ENCODE results near the gene BBIP1. TPM values are rescaled to one million over a fixed set of nuclear protein-coding genes. Genes with fewer than 3 reads are reported as not detected.

Gene BBIP1
- total and polyA plus RNA-seq, 2 donors (not counting 3 experiments of a cell fraction or from before 2014, with no cell fraction given): 9.9 to 32.8 TPM

- H3K9me3 ChIP-seq (replicated peaks; ENCODE audit: control insufficient read depth, insufficient read depth, low read length): no peaks in the 10 kb centered on the region
- intact Hi-C loops (cut with micrococcal nuclease): no loop called here
- no TSS peak for BruUV-seq (replicated peaks)
- H3K79me2 ChIP-seq (ENCODE audit: control insufficient read depth, insufficient read depth, low read length): no peaks in the 10 kb centered on the region
- no peak overlapping the region for H3K27ac ChIP-seq (ENCODE audit: insufficient read depth, low read depth, low read length)
- ChIA-PET POLR2A (no interaction called here), CTCF (interaction anchor here (1.1 to 4.6 kb wide), 5 partner anchors 9 to 152 kb away, joined by 5 to 113 read pairs (median 6); partner anchors contain the start of gene BBIP1)
- H3K4me1 ChIP-seq (ENCODE audit: control insufficient read depth, extremely low read depth, insufficient read depth, low read length): no peaks in the 10 kb centered on the region
- no peak overlapping the region for H3K4me3 ChIP-seq (replicated peaks in 1 of 3; ENCODE audit: insufficient read depth in 1 of 3, low read depth in 1 of 3, low read length in 3 of 3)
- H3K36me3 ChIP-seq (ENCODE audit: control insufficient read depth in 2 of 2, extremely low read depth in 1 of 2, insufficient read depth in 2 of 2, low read length in 2 of 2): peaks cover 7 to 10% of the 10 kb centered on the region in 2 experiments
- no peaks in the 10 kb centered on the region for H3K9me1 ChIP-seq (replicated peaks; ENCODE audit: control insufficient read depth, extremely low read depth, insufficient read depth, low read length)
- H3K9ac ChIP-seq (replicated peaks; ENCODE audit: extremely low read depth, insufficient read depth, low read length): no peak overlapping the region
- TF ChIP-seq POLR2A (IDR thresholded peaks at IDR 0.05; ENCODE audit: low read depth, low read length) (no peak), EZH2 (IDR thresholded peaks at IDR 0.05; ENCODE audit: borderline replicate concordance, low read depth, low read length, severe bottlenecking) (no peak), GATA2 (IDR thresholded peaks at IDR 0.05; ENCODE audit: insufficient read depth, insufficient read length, low read depth, low read length) (no peak), JUN (IDR thresholded peaks at IDR 0.05; ENCODE audit: borderline replicate concordance, insufficient read depth, insufficient read length, low read depth) (no peak), MYC (IDR thresholded peaks at IDR 0.05; ENCODE audit: low read depth, low read length) (no peak), CTCF (IDR thresholded peaks at IDR 0.05; ENCODE audit: extremely low read depth in 1 of 2, insufficient read depth in 1 of 2, low read depth in 1 of 2, low read length in 2 of 2) (no peak), MAX (IDR thresholded peaks at IDR 0.05; ENCODE audit: insufficient read depth, insufficient read length) (no peak), FOS (IDR thresholded peaks at IDR 0.05; ENCODE audit: borderline replicate concordance, insufficient read depth, low read length) (no peak), POLR2AphosphoS5 (IDR thresholded peaks at IDR 0.05; ENCODE audit: insufficient read depth, low read depth, low read length) (no peak)
- dilution Hi-C loops (cut with MboI; ENCODE audit: extremely low pct_ligation_motif_present, low sequenced_read_pairs): no loop called here
- H2AFZ ChIP-seq (ENCODE audit: low read depth, low read length): no peak overlapping the region
- FAIRE-seq (no peak), DNase-seq (ENCODE audit: low read depth, low spot score) (no peak)
- no peaks in the 10 kb centered on the region for H3K27me3 ChIP-seq (ENCODE audit: control insufficient read depth in 2 of 2, insufficient read depth in 2 of 2, low read length in 2 of 2)
- no peak overlapping the region for H3K4me2 ChIP-seq (ENCODE audit: insufficient read depth, low read length)
- no peaks in the 10 kb centered on the region for H4K20me1 ChIP-seq (replicated peaks; ENCODE audit: control insufficient read depth, extremely low read depth, insufficient read depth, low read length)
These were observed 21.8 kb downstream of the BBIP1 start for GRCh38 chr10:110897184-110897583.

Data from endothelial cell of umbilical vein (primary cell).